ENCODE results near the gene GRHL1.
"Not testable (repeated sequence)": the region's sequence is repeated elsewhere in the genome, so short reads cannot be mapped to it uniquely, and the experiment has no call there.

GRHL1 gene

GRCh38 chr2:9998916-9999654, 47.6 kb downstream of the GRHL1 start:
- no peak for DNase-seq

GRCh38 chr2:9999693-10000092, 48.2 kb downstream of the GRHL1 start:
- no peak for DNase-seq

GRCh38 chr2:10000541-10000940, 49.0 kb downstream of the GRHL1 start:
- no peak for DNase-seq

- DNase-seq, result no peak
Observed at GRCh38 chr2:10001586-10001985, 50.1 kb downstream of the GRHL1 start.

- no peak for DNase-seq
Observed at GRCh38 chr2:10002109-10002508, 50.6 kb downstream of the GRHL1 start.

GRCh38 chr2:10002681-10003080, 51.2 kb downstream of the GRHL1 start:
- no peak for DNase-seq

GRCh38 chr2:10003206-10004125, 52.0 kb downstream of the GRHL1 start:
- DNase-seq, result no peak

- DNase-seq, result peak; percentile 30
Observed at GRCh38 chr2:10004401-10004800, 52.9 kb downstream of the GRHL1 start.

GRCh38 chr2:10004836-10005235, 53.3 kb downstream of the GRHL1 start:
- peak; percentile 17 for DNase-seq

GRCh38 chr2:10005461-10006235, 54.2 kb downstream of the GRHL1 start:
- DNase-seq, result peak; percentile 13

GRCh38 chr2:10006236-10007161, 55.0 kb downstream of the GRHL1 start:
- no peak for DNase-seq

GRCh38 chr2:10007435-10007834, 55.9 kb downstream of the GRHL1 start:
- no peak for DNase-seq

GRCh38 chr2:10007921-10008808, 56.7 kb downstream of the GRHL1 start:
- DNase-seq, result no peak

GRCh38 chr2:10008809-10009176, 57.3 kb downstream of the GRHL1 start:
- DNase-seq, result no peak

- no peak for DNase-seq
Observed at GRCh38 chr2:10009271-10009810, 57.8 kb downstream of the GRHL1 start.

- peak; percentile 69 for DNase-seq
Observed at GRCh38 chr2:10009811-10010781, 58.6 kb downstream of the GRHL1 start.

GRCh38 chr2:10010861-10011605, 59.5 kb downstream of the GRHL1 start:
- not testable (repeated sequence) for DNase-seq

GRCh38 chr2:10011606-10012325, 60.3 kb downstream of the GRHL1 start:
- DNase-seq, result not testable (repeated sequence)

Measured in right forelimb (tissue), 1 donor.